ENCODE data around the gene OLAH.

GRCh38 chr10:15096661-15097010 is 52.9 kb downstream of the OLAH start:
- no peak for TF ChIP-seq CTCF (IDR thresholded peaks at IDR 0.05)
- TF ChIP-seq POLR2A (IDR thresholded peaks at IDR 0.05) = no peak
